Right cardiac atrium (tissue), 5 donors: ENCODE data around the gene NOL7. TPM values are rescaled to one million over a fixed set of nuclear protein-coding genes. Genes with fewer than 3 reads are reported as not detected.

Source experiments
- ATAC-seq, 2 donors: fragments of 200-7000 bp; cut with Tn5 transposase; one replicate each; pipeline versions ENCODE4 v1.8.0 to v1.9.1; 2020; ENCODE audit warnings: moderate library complexity in 2 of 2, mild to moderate bottlenecking in 1 of 2
- DNase-seq, 3 donors: peaks; one replicate each; pipeline ENCODE4 v3.0.0-alpha.2; 2020
- H3K27ac ChIP-seq: one replicate; pipeline ENCODE4 v1.5.1; 2013; ENCODE audit warnings: mild to moderate bottlenecking, low read length, control low read depth, moderate library complexity
- H3K27me3 ChIP-seq: one replicate; pipeline ENCODE4 v1.6.1; 2013; ENCODE audit not compliant: control insufficient read depth, insufficient read depth
- H3K4me1 ChIP-seq: one replicate; pipeline ENCODE4 v1.6.1; 2013; ENCODE audit warnings: low read length; ENCODE audit not compliant: control insufficient read depth, insufficient read depth
- H3K4me3 ChIP-seq: one replicate; pipeline ENCODE4 v1.5.1; 2013; ENCODE audit warnings: low read length, control low read depth
- H3K9me3 ChIP-seq: one replicate; pipeline ENCODE4 v1.6.1; 2013; ENCODE audit warnings: low read length; ENCODE audit not compliant: control insufficient read depth
- WGBS: extraction: QIAGEN DNeasy Blood & Tissue Kit; methylation state at CpG from one replicate; pipeline ENCODE4 v1.1.7; 2013; 5-methylcytosine and 5-hydroxymethylcytosine counted together
- intact Hi-C, 4 donors: fragments of 100-400 bp; cut with DNase I; formaldehyde crosslinking; loops; one replicate each; pipeline versions ENCODE4 v1.11.0 to v1.14.0; 2022 to 2023
- polyA plus RNA-seq: library from polyadenylated mRNA; stranded (reverse); fragments of 200-250 nt; gene quantifications from one replicate; pipeline ENCODE4 v1.2.3, GENCODE V29; 2013
- total RNA-seq, 4 donors: library from RNA; stranded (reverse); fragmentation: NEBNext Ultra II Directional; extraction: Animal tissue kit (Norgen Biotek cat#: 25700); gene quantifications; one replicate each; pipeline ENCODE4 v1.2.1, GENCODE V29; 2021
- donor health status: healthy with polysubstance abuse.
- donor health status: DM: no; HTN: yes; CAD: no.
- donor health status: DM: no; HTN: no; CAD: no.
- donor health status: DM: no; HTN: yes; CAD: no; lungs with severe emphysema.
- donor health status: DM: yes; HTN: yes; CAD: no.

Gene NOL7
- total and polyA plus RNA-seq, 5 donors: 44.7 to 65.2 (median 52.8) TPM

DNA sequence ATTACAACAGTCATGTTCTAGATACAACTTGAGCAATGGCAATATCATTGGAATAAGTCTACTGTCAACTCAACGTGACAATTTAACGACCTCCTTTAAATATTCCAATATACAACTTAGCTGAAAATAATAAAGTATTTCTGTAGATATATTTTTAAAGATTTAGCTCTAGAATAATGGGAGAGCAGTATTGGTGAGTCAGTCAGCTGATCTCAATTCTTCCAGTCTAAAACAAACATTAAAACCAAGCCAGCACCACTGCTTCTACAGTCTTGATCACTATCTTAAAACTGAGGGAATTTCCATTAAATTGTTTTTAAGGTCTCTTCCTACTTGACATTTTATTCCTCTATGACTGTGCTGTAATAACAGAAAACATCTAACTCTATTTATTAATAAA lies 38.2 kb downstream of the NOL7 start:
- WGBS: 84% methylated on average over 2 of the region's 2 CpGs
- Histone ChIP-seq H3K9me3 (no peaks in the 10 kb centered on the region), H3K27me3 (no peaks in the 10 kb centered on the region), H3K4me1 (no peaks in the 10 kb centered on the region), H3K4me3 (no peak overlapping the region), H3K27ac (no peak overlapping the region)
- DNase-seq: no peak
- peak in 1 of 2 donors; percentile 79 for ATAC-seq
- intact Hi-C loops: no loop called here

DNA sequence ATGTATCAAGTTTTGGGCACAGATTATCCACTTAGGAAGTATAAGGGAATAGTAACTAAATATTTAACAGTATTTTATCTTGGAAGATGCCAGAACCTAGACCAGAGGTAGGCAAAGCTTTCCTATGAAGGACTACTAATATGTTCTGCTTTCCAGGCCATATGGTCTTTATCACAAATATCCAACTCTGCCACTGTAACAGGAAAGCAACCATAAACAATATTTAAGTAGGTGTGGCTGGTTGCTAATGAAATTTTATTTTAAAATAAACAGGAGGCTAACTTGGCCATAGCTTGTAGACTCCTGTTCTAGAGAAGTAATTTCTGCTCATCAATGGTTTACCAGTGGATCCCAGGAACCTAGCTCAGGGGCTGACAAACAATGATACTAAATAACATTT lies 39.4 kb downstream of the NOL7 start:
- intact Hi-C loops: no loop called here
- Histone ChIP-seq H3K27me3 (no peaks in the 10 kb centered on the region), H3K27ac (no peak overlapping the region), H3K4me1 (no peaks in the 10 kb centered on the region), H3K9me3 (no peaks in the 10 kb centered on the region), H3K4me3 (no peak overlapping the region)
- no peak for ATAC-seq
- no peak for DNase-seq

DNA sequence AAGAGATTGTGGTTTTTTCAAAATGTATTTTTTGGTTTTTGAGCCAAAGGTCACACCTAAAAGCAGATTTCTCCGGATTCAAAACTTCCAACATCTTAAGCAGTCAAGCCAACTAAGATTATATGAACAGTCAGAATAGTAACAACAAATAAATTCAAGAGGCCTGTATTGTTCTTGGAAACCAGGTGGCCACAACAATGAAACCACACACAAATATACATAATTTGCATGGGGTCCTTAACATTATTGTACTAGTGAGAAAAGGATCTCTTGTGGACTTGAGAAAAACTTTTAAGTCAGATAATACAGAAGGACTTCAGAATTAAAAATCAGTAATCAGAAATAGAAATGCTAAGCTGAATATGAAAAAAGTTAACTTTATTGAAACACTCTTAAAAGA lies 40.6 kb downstream of the NOL7 start:
- no peaks in the 10 kb centered on the region for H3K27me3 ChIP-seq
- DNase-seq: no peak
- intact Hi-C loops: no loop called here
- no peaks in the 10 kb centered on the region for H3K9me3 ChIP-seq
- H3K27ac ChIP-seq: no peak overlapping the region
- WGBS: 62% methylated on average over 1 of the region's 1 CpG
- no peak for ATAC-seq
- peaks cover 3% of the 10 kb centered on the region for H3K4me1 ChIP-seq
- no peak overlapping the region for H3K4me3 ChIP-seq

DNA sequence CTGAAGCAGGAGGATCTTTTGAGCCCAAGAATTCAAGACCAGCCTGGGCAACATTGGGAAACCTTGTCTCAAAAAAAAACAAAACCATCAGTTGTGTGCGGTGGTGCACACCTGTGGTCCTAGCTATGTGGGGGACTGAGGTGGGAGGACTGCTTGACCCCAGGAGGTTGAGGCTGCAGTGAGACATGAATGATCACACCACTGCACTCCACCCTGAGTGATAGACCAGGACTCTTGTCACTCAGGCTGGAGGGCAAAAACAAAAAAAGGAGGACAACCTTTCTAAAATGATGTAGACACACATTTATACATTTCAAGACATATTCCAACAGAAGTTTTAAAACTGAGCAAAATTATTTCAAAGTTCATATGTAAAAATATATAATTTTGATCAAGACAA lies 45.1 kb downstream of the NOL7 start:
- Histone ChIP-seq H3K9me3 (no peaks in the 10 kb centered on the region), H3K4me3 (no peak overlapping the region), H3K27ac (no peak overlapping the region), H3K27me3 (no peaks in the 10 kb centered on the region), H3K4me1 (peaks cover 5% of the 10 kb centered on the region)
- intact Hi-C loops: no loop called here
- no peak for ATAC-seq
- no peak for DNase-seq
- 98% methylated on average over 1 of the region's 1 CpG for WGBS

DNA sequence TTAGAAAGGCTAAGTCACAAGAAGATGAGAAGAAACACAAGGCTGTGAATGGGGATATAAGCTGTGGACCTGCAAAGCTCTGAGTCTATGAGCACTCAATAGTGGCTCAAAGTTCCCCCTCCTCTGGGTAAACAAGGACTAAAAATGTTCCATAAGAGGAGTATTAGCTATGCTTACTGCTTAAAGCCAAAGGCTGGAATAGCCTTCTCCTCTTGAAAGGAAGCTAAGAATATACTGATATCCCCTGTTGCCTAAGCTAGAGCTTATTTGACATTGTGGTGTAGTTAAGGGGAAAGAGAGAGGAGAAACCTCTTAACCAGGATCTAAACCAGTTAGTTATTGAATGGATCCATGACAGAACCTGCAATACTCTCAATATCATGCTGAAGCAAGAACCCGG lies 45.8 kb downstream of the NOL7 start:
- Histone ChIP-seq H3K27me3 (no peaks in the 10 kb centered on the region), H3K9me3 (no peaks in the 10 kb centered on the region), H3K4me1 (peaks cover 5% of the 10 kb centered on the region), H3K27ac (no peak overlapping the region), H3K4me3 (no peak overlapping the region)
- DNase-seq: no peak
- intact Hi-C loops: no loop called here
- no peak for ATAC-seq
- WGBS: 95% methylated on average over 1 of the region's 1 CpG

DNA sequence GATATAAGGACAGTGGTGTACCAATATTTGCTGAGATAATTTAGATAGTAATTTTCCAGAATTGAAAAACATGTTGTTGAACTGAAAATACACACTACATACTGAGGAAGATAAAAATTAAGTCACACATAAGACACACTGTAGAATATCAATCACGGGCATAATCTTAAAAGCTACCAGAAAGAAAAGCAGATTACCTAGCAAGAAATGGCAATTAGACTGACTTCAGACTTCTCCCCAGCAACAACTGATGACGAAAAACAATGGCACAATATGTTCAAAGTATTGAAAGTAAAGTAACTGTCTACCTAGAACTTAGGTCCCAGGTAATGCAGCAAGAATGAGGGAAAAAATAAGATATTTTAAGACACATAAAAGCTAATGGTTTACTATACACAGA lies 46.5 kb downstream of the NOL7 start:
- 97% methylated on average over 2 of the region's 2 CpGs for WGBS
- intact Hi-C loops: no loop called here
- no peak overlapping the region for H3K4me3 ChIP-seq

DNA sequence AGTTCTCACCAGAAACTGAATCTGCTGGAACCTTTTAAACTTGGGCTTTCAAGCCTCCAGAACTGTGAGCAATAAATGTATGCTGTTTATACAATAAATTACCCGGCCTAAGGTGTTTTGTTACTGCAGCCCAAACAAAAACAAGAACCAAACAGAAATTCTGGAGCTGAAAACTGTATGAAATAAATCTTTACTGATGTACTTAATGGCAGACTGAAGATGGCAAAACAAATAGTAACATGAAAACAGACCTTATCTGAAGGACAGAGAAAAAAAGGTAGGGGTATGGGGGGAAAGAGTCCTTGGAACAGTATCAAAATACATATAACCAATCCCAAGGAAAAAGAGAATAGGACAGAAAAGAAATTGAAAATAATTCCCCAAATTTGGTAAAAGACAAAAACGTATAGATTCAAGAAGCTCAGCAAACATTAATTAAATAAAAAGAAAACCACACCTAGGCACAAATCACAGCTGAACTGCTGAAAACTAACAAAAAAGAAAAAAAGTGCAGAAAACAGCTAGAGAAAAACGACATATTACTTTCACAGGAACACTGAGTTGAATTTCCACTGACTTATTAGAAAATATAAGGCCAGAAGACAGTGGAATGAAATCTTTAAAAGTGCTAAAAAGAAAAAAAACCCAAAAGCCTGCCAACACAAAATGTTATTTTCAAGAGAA lies 47.7 kb downstream of the NOL7 start:
- Histone ChIP-seq H3K27me3 (no peaks in the 10 kb centered on the region), H3K4me3 (no peak overlapping the region), H3K27ac (no peak overlapping the region), H3K9me3 (no peaks in the 10 kb centered on the region), H3K4me1 (peaks cover 5% of the 10 kb centered on the region)
- WGBS: 79% methylated on average over 3 of the region's 3 CpGs
- ATAC-seq: no peak
- intact Hi-C loops: no loop called here
- DNase-seq: no peak

More for the DNA sequence above, 46.5 kb downstream of the NOL7 start:
- H3K4me1 ChIP-seq: peaks cover 5% of the 10 kb centered on the region
- H3K27ac ChIP-seq: no peak overlapping the region
- no peak for ATAC-seq
- DNase-seq: no peak
- no peaks in the 10 kb centered on the region for H3K9me3 ChIP-seq
- H3K27me3 ChIP-seq: no peaks in the 10 kb centered on the region

DNA sequence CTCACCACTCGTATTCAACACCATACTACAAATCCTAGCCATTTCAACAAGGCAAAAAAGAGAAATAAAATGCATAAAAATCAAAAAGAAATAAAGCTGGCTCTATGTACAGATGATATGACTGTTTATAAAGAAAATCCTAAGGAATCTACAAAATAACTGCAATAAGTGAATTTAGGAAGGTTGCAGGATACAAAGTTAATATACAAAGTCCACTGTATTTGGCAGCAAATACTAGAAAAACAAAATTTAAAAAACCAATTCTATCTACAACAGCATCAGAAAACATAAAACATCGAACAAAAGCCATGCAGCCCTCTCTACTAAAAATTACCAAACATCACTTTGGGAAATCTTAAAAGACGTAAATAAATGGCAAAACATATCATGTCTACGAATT lies 48.9 kb downstream of the NOL7 start:
- Histone ChIP-seq H3K4me1 (peaks cover 5% of the 10 kb centered on the region), H3K4me3 (no peak overlapping the region), H3K27me3 (no peaks in the 10 kb centered on the region), H3K9me3 (no peaks in the 10 kb centered on the region), H3K27ac (no peak overlapping the region)
- DNase-seq: no peak
- 93% methylated on average over 4 of the region's 4 CpGs for WGBS
- intact Hi-C loops: no loop called here
- ATAC-seq: no peak

DNA sequence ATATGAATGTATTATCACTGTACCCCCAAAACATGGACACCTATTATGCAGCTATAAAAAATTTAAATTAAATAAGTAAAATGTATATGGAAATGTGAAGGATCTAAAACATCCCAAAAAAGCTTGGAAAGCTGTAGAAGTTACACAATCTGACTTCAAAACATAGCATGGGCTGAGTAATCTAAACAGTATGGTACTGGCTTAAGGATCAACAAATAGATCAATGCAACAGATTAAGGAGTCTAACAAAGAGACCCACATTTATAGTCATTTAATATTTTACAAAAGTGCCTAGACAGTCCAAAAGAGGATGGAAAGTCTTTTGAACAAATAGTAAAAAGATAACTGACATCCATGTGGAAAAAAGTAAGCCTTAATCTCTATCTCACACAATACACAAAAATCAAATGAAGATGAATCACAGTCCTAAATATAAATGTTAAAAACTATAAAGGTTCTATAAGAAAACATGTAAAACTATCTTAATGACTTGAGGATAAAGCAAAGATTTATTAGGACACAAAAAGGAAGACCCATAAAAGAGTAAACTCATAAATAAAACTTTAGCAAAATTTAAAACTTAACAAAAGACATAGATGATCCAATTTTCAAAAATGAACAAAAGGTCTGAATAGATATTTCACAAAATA lies 49.7 kb downstream of the NOL7 start:
- no peaks in the 10 kb centered on the region for H3K9me3 ChIP-seq
- no peak for ATAC-seq
- no peaks in the 10 kb centered on the region for H3K27me3 ChIP-seq
- peaks cover 5% of the 10 kb centered on the region for H3K4me1 ChIP-seq
- H3K27ac ChIP-seq: no peak overlapping the region
- no peak overlapping the region for H3K4me3 ChIP-seq
- intact Hi-C loops: no loop called here
- DNase-seq: no peak

DNA sequence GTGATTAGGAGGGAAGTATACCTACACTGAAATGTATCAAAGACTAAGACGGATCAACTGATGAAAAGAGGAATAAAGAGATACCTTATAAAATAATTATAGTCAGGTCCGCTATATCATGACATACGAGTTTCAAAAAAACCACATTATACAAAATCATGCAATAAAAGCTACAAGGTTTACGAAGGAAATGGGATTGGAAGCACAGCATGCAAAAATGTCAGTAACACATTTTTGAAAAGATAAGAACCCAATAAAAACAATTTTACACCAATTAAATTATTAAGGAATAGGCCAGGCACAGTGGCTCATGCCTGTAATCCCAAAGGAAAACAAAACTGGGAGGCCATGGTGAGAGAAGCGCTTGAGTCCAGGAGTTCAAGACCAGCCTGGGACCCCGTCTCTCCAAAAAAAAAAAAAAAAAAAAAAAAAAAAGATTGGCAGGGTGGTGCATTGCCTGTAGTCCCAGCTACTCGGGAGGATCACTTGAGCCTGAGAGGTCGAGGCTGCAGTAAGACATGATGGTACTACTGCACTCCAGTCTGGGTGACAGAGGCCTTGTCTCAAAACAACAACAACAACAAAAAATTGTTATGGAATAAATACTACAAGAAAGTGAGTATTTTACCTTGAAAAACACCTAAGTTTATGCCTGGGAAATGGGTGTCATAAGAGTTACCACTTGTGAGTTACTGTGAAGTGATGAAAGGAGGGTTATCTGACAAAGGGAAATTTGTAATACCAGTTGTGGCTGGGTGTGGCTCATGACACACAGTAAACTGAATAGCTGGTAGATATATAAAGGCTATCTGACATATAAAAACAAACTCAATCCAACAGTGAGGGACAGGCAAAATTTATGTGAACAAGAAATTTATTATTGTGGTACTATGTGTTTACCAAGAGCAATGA lies 51.3 kb downstream of the NOL7 start:
- ATAC-seq: peak in 1 of 2 donors; percentile 60
- Histone ChIP-seq H3K9me3 (no peaks in the 10 kb centered on the region), H3K27ac (no peak overlapping the region), H3K4me3 (no peak overlapping the region), H3K4me1 (no peaks in the 10 kb centered on the region), H3K27me3 (no peaks in the 10 kb centered on the region)
- no peak for DNase-seq
- intact Hi-C loops: no loop called here
- 91% methylated on average over 8 of the region's 8 CpGs for WGBS

DNA sequence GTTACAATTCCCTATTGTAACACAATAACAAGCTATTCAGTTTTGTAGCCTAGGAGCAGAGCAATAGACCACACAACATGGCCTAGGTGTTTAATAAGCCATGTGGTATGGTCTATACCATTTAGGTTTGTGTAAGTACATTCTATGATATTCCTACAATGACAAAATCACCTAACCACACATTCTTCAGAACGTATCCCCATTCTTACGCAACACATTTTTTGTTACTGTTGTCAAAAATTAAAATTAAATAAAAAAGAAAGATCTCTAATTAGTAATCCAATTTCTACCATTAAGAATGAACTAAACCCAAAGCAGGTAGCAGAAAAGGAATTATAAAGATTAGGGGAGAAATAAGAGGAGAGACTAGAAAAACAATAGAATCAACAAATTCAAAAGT lies 52.5 kb downstream of the NOL7 start:
- DNase-seq (no peak), ATAC-seq (no peak)
- Histone ChIP-seq H3K27ac (no peak overlapping the region), H3K4me3 (no peak overlapping the region), H3K4me1 (no peaks in the 10 kb centered on the region), H3K27me3 (no peaks in the 10 kb centered on the region), H3K9me3 (no peaks in the 10 kb centered on the region)
- intact Hi-C loops: no loop called here
- 90% methylated on average over 2 of the region's 2 CpGs for WGBS
